SIG-M5 (cell line): Measurements from ENCODE around the gene TNKS1BP1.
A peak's percentile ranks its signal among the peaks of the same experiment; 100 is the strongest.
"Not testable (repeated sequence)": the region's sequence is repeated elsewhere in the genome, so short reads cannot be mapped to it uniquely, and the experiment has no call there.

Experiments
- DNase-seq: peaks from one replicate; lab custom pipeline; 2025; lab: John Stamatoyannopoulos, UW

The TNKS1BP1 gene

GRCh38 chr11:57311109-57311936 is 13.4 kb downstream of the TNKS1BP1 start:
- peak; percentile 68 for DNase-seq

GRCh38 chr11:57310630-57311086 is 14.1 kb downstream of the TNKS1BP1 start:
- DNase-seq, result no peak

GRCh38 chr11:57310091-57310490 is 14.7 kb downstream of the TNKS1BP1 start:
- no peak for DNase-seq

GRCh38 chr11:57309106-57310059 is 15.4 kb downstream of the TNKS1BP1 start:
- DNase-seq, result no peak

GRCh38 chr11:57308426-57309060 is 16.2 kb downstream of the TNKS1BP1 start:
- no peak for DNase-seq

- no peak for DNase-seq
Observed at GRCh38 chr11:57307666-57308270, 17.0 kb downstream of the TNKS1BP1 start.

- DNase-seq, result no peak
Observed at GRCh38 chr11:57306940-57307565, 17.7 kb downstream of the TNKS1BP1 start.

GRCh38 chr11:57306161-57306876 is 18.4 kb downstream of the TNKS1BP1 start:
- no peak for DNase-seq

GRCh38 chr11:57305523-57305922 is 19.2 kb downstream of the TNKS1BP1 start:
- DNase-seq, result no peak

GRCh38 chr11:57303990-57304579 is 20.7 kb downstream of the TNKS1BP1 start:
- no peak for DNase-seq

- DNase-seq, result no peak
Observed at GRCh38 chr11:57303280-57303989, 21.3 kb downstream of the TNKS1BP1 start.

GRCh38 chr11:57302489-57302888 is 22.3 kb downstream of the TNKS1BP1 start:
- DNase-seq, result no peak

- no peak for DNase-seq
Observed at GRCh38 chr11:57301711-57302423, 22.9 kb downstream of the TNKS1BP1 start.

GRCh38 chr11:57300785-57301184 is 24.0 kb downstream of the TNKS1BP1 start:
- DNase-seq, result no peak

- no peak for DNase-seq
Observed at GRCh38 chr11:57299150-57299737, 25.5 kb downstream of the TNKS1BP1 start.

GRCh38 chr11:57297221-57297620 is 27.5 kb downstream of the TNKS1BP1 start:
- DNase-seq, result no peak

GRCh38 chr11:57296205-57296604 is 28.5 kb downstream of the TNKS1BP1 start:
- DNase-seq, result not testable (repeated sequence)
